Neural crest cell (in vitro differentiated cells): ENCODE data around the gene TENM3. TPM values are rescaled to one million over a fixed set of nuclear protein-coding genes. Genes with fewer than 3 reads are reported as not detected.

Experiments used
- DNase-seq: peaks from one replicate; pipeline ENCODE4 v3.0.0; 2021; ENCODE audit warnings: low read depth, mixed read lengths, low spot score
- H3K27ac Mint-ChIP-seq: one replicate; pipeline ENCODE4 v1.8.0; 2021; ENCODE audit warnings: mild to moderate bottlenecking, mixed read lengths; ENCODE audit not compliant: unreplicated experiment
- H3K27me3 Mint-ChIP-seq: 2 replicates; pipeline ENCODE4 v1.8.0; 2021; ENCODE audit warnings: low read depth, mild to moderate bottlenecking, mixed read lengths
- H3K36me3 Mint-ChIP-seq: 2 replicates; pipeline ENCODE4 v1.8.0; 2021; ENCODE audit warnings: low read depth, mild to moderate bottlenecking, mixed read lengths
- H3K4me1 Mint-ChIP-seq: 2 replicates; pipeline ENCODE4 v1.8.0; 2021; ENCODE audit warnings: mixed read lengths
- H3K4me3 Mint-ChIP-seq: one replicate; pipeline ENCODE4 v1.8.0; 2021; ENCODE audit warnings: mild to moderate bottlenecking, mixed read lengths
- H3K9me3 Mint-ChIP-seq: 2 replicates; pipeline ENCODE4 v1.8.0; 2021; ENCODE audit warnings: mixed read lengths
- CTCF ChIP-seq: fragments of 200-600 bp; sonication (generic); conservative IDR thresholded peaks from 2 replicates; pipeline ENCODE4 v1.5.0; 2021; ENCODE audit warnings: antibody characterized with exemption, mild to moderate bottlenecking
- total RNA-seq: library from RNA; stranded (reverse); gene quantifications from 2 replicates; pipeline ENCODE4 v1.2.1, GENCODE V29; 2021

The TENM3 gene
- total RNA-seq, 1 donor from 2014 or later, result 43.9 TPM

GRCh38 chr4:182475539-182475938 lies 232.3 kb downstream of the TENM3 start:
- no peak overlapping the region for H3K4me3 Mint-ChIP-seq
- TF ChIP-seq CTCF, result no peak
- H3K9me3 Mint-ChIP-seq, result no peaks in the 10 kb centered on the region
- no peak overlapping the region for H3K27ac Mint-ChIP-seq
- DNase-seq, result no peak
- H3K4me1 Mint-ChIP-seq, result peaks cover 4% of the 10 kb centered on the region
- H3K36me3 Mint-ChIP-seq, result peaks cover 3% of the 10 kb centered on the region
- no peaks in the 10 kb centered on the region for H3K27me3 Mint-ChIP-seq

GRCh38 chr4:182478475-182478874 lies 235.3 kb downstream of the TENM3 start:
- Mint-ChIP-seq H3K27ac (no peak overlapping the region), H3K4me3 (no peak overlapping the region), H3K9me3 (no peaks in the 10 kb centered on the region), H3K27me3 (no peaks in the 10 kb centered on the region), H3K36me3 (peaks cover 4% of the 10 kb centered on the region), H3K4me1 (peaks cover 4% of the 10 kb centered on the region)
- no peak for DNase-seq
- TF ChIP-seq CTCF, result peak; percentile 88

- Mint-ChIP-seq H3K27ac (no peak overlapping the region), H3K4me3 (no peak overlapping the region), H3K27me3 (no peaks in the 10 kb centered on the region), H3K36me3 (peaks cover 7% of the 10 kb centered on the region), H3K9me3 (peaks cover 7% of the 10 kb centered on the region), H3K4me1 (peaks cover 11% of the 10 kb centered on the region)
- no peak for TF ChIP-seq CTCF
- no peak for DNase-seq
These were observed 240.5 kb downstream of the TENM3 start for GRCh38 chr4:182483685-182484084.

- no peak for DNase-seq
- peaks cover 11% of the 10 kb centered on the region for H3K4me1 Mint-ChIP-seq
These were observed 243.7 kb downstream of the TENM3 start for GRCh38 chr4:182486881-182487280.

GRCh38 chr4:182488896-182489295 lies 245.7 kb downstream of the TENM3 start:
- H3K9me3 Mint-ChIP-seq, result peaks cover 7% of the 10 kb centered on the region
- no peaks in the 10 kb centered on the region for H3K27me3 Mint-ChIP-seq
- no peak for TF ChIP-seq CTCF
- no peak overlapping the region for H3K4me3 Mint-ChIP-seq
- H3K27ac Mint-ChIP-seq, result no peak overlapping the region
- DNase-seq, result no peak
- peaks cover 3% of the 10 kb centered on the region for H3K36me3 Mint-ChIP-seq
- peaks cover 11% of the 10 kb centered on the region for H3K4me1 Mint-ChIP-seq

More at GRCh38 chr4:182486881-182487280, 243.7 kb downstream of the TENM3 start:
- Mint-ChIP-seq H3K27me3 (no peaks in the 10 kb centered on the region), H3K27ac (no peak overlapping the region), H3K9me3 (peaks cover 7% of the 10 kb centered on the region), H3K4me3 (no peak overlapping the region), H3K36me3 (peaks cover 7% of the 10 kb centered on the region)
- TF ChIP-seq CTCF, result no peak

GRCh38 chr4:182489607-182490006 lies 246.4 kb downstream of the TENM3 start:
- Mint-ChIP-seq H3K36me3 (peaks cover 3% of the 10 kb centered on the region), H3K4me3 (no peak overlapping the region), H3K9me3 (peaks cover 7% of the 10 kb centered on the region), H3K27me3 (no peaks in the 10 kb centered on the region), H3K4me1 (peaks cover 11% of the 10 kb centered on the region), H3K27ac (no peak overlapping the region)
- no peak for DNase-seq
- TF ChIP-seq CTCF, result no peak
